NCI-H2081 (cell line): ENCODE results near the gene GABRG3.

ENCODE experiments used
- DNase-seq, 2 experiments: peaks; one replicate each; lab custom pipeline; 2025; lab: John Stamatoyannopoulos, UW

The GABRG3 gene

GRCh38 chr15:27414168-27414870, 443.3 kb downstream of the GABRG3 start:
- DNase-seq, result no peak

DNA sequence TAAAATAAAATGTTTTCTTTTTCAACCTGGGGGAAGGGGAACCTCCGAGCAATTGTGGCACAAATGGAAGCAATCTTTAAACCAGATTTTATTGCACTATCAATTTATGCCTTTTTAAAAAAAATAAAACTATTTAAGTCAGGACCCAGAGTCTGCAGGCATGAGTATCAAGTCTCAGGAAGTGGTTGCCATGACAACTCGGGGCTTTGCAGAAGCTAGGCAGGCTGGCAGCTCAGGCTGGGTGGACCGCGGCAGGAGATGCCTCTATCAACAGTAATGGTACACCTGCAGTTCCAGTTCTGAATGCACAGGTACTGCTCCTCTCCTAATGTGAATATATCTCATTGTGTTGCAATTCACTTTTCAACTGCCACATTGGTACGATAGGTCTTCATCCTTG, 447.7 kb downstream of the GABRG3 start:
- DNase-seq, result peak in 1 of 2 experiments; percentile 35

- DNase-seq, result no peak
Observed at GRCh38 chr15:27422997-27423396, 452.0 kb downstream of the GABRG3 start.

DNA sequence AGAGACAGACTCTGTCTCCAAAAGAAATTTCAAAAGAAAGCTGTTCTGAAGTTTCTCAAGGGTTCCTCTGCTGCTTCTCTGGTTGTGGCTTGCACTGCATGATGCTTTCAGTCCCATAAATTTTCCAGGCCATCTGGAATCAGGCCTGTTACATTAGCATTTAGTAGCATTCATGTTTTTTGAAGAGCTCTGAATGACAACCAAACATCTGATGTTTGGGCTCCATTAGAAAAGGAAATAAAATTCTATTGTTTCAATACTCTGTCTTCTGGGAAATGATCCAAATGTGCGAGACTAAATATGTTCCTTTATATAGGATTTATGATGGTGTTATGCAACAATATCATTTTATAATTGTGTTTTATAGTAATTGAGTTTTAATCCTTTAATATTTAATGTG, 455.8 kb downstream of the GABRG3 start:
- DNase-seq, result peak; percentile 13 to 74

GRCh38 chr15:27427276-27427675, 456.3 kb downstream of the GABRG3 start:
- DNase-seq, result peak in 1 of 2 experiments; percentile 68

GRCh38 chr15:27428151-27428550, 457.2 kb downstream of the GABRG3 start:
- no peak for DNase-seq

DNA sequence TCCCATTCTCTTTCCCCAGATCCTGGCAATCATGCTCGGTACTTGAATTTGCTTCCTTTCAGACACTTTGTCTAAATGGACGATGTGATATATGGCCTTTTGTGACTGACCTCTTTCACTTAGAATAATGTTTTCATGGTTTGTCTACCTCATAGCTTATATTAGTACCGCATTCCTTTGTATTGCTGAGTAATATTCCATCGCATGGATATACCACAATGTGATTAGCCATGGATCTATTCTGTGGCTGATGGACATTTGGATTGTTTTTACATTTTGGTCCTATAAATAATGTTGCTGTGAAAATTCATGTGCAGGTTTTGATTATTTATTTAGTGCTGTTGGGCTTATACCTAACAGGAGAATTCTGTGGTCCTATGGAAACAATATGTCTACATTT, 458.6 kb downstream of the GABRG3 start:
- DNase-seq, result no peak

DNA sequence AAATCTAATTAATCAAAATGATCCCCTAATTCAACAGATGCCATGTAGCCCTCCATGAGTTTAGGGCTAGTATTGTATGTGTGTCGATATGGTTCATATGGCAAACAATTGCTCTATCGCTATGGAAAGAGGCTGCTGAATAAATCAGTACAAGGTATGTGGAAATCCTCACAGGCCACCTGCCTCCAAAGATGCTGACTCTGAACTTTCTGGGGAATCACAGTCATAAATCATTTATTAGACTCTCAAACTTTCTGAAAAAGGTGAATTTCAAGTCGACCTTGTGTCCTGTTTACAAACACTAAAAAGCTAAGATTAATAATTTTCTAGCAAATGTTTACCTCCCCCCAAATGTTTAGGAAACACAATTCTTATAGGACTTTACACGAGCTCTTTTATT, 462.6 kb downstream of the GABRG3 start:
- no peak for DNase-seq

- DNase-seq, result no peak
Observed at GRCh38 chr15:27438403-27439375, 467.7 kb downstream of the GABRG3 start.

GRCh38 chr15:27441120-27441519, 470.1 kb downstream of the GABRG3 start:
- DNase-seq, result no peak

- no peak for DNase-seq
Observed at GRCh38 chr15:27448234-27448633, 477.3 kb downstream of the GABRG3 start.

GRCh38 chr15:27448986-27449385, 478.0 kb downstream of the GABRG3 start:
- DNase-seq, result no peak

GRCh38 chr15:27449941-27450340, 479.0 kb downstream of the GABRG3 start:
- no peak for DNase-seq

DNA sequence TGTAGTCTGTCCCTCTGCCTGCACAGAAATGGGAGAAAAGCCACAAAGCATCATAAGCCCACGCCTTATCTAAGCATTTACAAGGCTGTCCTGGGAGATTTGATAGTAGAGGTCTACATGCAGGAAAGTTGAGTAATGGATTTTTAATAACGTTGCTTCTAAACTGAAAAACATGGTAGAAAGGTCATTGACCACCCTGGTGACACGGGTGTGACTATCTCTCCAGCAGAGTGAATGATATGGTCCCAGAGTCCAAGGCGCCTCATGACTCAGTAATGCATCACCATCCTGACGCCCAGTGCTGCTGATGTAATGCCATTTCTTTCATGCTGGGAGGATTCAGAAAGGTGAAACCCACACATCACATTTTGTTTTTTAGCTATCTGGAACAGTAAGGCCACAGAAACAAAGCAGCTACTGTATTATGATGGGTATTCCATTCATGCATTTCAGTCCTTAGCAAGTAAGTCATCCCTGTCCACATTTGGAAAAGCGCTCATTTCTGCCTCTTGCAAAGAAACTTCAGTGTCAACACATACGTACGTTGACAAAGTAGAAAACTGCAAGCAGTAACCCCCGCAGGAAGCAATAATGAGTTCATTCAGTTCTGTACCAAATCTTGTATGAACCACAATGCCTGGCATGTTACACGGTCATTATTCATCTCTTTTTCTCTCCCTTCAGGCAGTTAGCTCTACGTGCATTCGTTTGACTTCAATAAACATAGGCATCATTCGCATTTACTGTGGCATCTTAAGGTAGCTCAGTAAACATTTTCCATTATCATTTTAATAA, 483.5 kb downstream of the GABRG3 start:
- DNase-seq, result no peak

DNA sequence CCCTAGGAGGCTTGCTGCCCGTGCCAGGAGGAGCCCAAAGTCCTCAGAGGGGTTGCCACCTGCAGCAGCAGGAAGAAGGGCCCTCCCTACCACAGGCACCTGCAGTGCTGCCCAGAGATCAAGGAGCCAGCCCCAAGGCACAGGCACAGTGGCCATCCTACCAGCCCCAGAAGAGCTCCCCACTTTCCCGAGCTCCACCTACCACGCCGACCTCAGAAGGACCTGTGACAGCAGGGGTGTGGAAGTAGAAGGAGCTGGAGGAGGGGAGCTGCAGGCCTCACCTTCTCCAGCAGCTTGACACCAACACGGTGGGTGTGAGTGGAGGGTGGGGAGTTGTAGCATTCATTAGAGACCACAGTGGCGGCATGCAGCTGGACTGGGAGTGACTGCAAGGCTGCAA, 485.8 kb downstream of the GABRG3 start:
- DNase-seq, result no peak

DNA sequence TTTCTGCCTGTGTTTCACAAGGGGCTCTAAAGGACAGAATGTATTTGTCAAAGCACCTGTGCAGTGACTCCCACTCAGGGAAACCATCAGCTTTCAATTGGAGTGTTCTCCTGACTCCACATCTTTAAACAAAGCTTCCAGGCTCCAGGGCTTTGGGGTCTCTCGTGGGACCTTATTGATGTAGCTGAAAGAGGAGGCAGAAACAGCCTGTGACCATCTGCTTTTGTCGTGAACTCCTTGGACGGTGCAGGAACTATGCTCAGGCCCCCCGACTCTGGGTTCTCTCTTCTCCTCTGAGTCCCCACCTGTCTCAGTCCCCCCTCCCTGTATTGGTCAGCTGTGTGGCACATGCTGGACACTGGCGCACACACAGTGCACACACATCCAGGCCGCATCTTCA, 486.8 kb downstream of the GABRG3 start:
- DNase-seq, result no peak

GRCh38 chr15:27458345-27459084, 487.5 kb downstream of the GABRG3 start:
- DNase-seq, result no peak

DNA sequence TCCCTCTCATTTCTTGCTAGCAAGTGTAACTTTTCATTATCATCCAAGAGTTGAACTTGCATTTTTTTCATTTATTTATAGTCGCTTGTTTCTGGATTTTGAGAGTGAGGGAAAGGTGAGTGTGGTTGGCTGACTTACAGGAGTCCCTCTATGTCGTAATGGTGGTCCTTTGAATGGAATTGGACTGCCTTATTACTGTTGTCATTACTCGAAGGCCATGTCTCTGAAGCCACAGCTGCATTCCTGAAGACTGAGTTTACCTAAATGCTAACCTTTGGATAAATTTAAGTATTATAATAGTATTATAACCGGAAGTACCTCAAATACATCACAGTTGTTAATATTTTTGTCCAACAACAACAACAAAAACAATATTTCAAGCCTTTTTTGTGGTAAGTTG, 488.9 kb downstream of the GABRG3 start:
- no peak for DNase-seq

GRCh38 chr15:27461181-27461580, 490.2 kb downstream of the GABRG3 start:
- DNase-seq, result no peak

GRCh38 chr15:27463525-27464088, 492.6 kb downstream of the GABRG3 start:
- DNase-seq, result no peak

DNA sequence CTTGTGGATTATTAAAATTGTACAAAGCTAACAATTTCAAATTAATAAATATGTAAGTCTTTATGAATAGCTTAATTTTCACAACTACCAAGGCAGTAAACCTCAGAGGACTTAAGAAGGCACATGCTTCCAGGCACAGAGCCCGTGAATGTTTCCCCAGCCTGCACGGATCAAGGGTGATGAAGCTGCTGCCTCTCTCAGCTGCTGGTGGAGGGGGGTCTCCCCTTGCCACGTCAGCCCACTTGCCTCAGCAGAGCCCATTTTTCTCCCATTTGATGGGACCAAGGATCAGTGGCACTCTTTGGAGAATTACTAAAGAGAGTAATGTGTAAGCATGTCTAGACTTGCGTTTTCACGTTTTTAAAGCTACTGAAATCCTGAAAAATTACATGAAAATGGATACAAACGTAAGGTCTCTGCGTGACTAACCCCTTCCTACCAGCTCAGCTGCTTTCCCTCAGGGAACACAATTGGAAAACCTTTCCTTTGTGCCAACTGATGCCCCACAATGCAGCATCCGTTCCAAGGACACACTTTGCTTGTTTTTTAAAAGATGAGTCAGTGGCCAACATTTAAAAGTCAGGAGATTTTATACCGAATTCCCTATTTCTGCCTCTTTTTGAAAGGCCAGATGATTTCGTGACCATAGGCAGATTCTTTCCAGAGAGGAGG, 494.1 kb downstream of the GABRG3 start:
- DNase-seq, result no peak
